Stimulated activated CD8-positive, alpha-beta memory T cell treated with anti-CD3 and anti-CD28 coated beads, Interleukin-7, amount 100 ng/mL, for 24 hours (primary cell): ENCODE results near the gene MCMBP.
"Not testable (repeated sequence)": the region's sequence is repeated elsewhere in the genome, so short reads cannot be mapped to it uniquely, and the experiment has no call there.

Experiments
- DNase-seq: peaks from one replicate; pipeline ENCODE4 v3.0.0-alpha.2; 2020; ENCODE audit warnings: low read depth

The MCMBP gene

DNA sequence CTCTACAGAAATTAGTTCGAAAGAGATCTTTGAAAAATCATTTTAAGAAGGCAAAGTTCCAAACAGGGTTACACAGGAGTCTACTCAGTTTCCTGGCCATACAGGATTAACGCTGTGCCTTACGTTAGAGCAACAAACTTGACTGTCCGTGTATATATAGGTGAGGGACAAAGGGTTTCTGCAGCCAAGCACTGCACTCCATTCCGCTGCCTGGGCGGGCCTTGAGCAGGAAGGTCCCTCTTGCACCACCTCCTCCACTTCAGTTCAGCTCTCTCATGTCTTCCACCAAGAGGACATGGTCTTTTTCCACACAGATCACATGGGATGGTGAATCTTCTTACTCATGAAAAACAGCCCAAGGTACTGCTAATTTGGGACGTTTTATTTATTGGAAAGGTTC is 43.2 kb downstream of the MCMBP start:
- DNase-seq: no peak

- DNase-seq: no peak
Measured at GRCh38 chr10:119827430-119827829, 45.2 kb downstream of the MCMBP start.

GRCh38 chr10:119826771-119827170 is 45.9 kb downstream of the MCMBP start:
- no peak for DNase-seq

DNA sequence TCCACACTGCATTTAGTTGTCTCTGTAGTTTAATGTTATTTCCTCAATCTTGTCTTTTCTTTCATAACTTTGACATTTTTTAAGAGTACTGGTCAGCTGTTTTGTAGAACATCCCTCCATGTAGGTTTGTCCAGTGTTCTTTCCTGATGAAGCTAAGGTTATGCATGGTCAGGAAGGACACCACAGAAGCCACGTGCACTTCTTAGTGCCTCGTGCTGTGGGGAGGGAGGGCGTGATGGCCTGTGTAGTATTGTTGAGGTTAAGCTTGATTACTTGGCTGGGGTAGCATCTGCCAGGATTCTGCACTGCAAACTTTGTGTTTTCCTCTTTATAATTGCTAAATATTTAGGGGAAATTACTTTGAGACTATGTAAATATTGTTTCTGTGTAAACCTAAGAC is 48.3 kb downstream of the MCMBP start:
- no peak for DNase-seq

- no peak for DNase-seq
Measured at GRCh38 chr10:119821182-119821581, 51.5 kb downstream of the MCMBP start.

GRCh38 chr10:119818889-119819270 is 53.8 kb downstream of the MCMBP start:
- no peak for DNase-seq

DNA sequence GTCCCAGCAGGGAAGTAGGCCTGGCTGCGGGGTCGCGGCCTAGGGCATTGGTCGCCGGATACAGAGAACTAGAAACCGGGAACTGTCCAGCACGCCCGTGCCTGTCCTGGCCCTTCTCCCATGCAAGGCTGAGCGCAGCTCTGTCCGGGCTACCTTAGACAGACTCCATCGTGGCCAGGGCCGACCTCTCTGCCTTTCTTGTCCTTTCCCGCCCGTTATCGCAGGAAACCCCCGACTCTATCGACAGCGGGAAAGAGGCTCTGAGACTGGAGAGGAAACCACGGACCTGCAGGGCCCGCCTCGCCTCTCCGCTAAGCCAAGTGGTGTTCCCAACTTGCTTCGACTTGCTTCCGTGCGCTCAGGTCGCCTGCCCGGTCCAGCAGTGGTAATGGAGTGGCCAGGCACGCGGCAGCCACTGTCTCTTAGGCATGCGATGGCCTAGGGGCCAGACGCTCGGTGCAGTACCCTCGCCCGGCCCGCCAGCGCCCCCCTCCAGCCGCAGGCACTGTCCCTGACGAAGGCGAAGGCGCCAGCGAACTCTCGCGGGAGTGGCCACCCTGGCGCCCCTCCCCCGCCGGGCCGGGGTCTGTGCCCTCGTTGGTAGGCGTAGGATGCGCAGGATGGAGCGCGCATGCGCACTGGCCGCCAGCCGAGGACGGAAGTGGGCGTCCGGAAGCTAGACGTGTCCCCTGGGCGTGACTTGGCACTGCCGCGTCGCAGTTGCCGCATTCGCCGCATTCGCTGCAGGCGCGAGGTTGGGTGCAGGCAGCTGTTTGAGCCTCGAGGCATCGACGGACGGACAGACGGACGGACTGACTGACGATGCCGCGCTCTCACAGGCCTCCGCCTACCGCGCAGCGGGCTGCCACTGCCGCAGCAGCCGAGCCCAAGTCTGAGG is 54.4 kb downstream of the MCMBP start:
- no peak for DNase-seq

DNA sequence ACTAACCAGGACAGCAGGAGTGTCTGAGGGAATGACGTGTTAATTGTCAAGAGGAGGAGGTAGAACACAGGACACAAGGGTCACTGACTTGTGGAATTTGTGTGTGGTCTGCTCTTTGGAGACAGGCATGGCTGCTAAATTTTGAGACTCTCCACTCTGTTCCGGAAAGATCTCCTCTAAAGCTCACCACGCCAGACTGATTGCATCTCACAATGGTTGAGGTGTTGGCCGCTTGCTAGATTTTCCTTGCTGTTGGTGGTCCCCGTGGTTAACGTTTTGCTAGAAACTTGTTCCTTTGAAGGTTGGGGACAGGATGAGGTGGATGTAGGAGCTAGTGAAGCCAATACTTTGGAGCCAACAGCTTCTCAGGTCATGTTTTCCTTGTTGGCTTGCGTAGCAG is 57.0 kb downstream of the MCMBP start:
- DNase-seq: no peak

GRCh38 chr10:119812684-119813083 is 60.0 kb downstream of the MCMBP start:
- DNase-seq: no peak

- DNase-seq: no peak
Measured at GRCh38 chr10:119811122-119811521, 61.5 kb downstream of the MCMBP start.

GRCh38 chr10:119807960-119808697 is 64.5 kb downstream of the MCMBP start:
- DNase-seq: no peak

DNA sequence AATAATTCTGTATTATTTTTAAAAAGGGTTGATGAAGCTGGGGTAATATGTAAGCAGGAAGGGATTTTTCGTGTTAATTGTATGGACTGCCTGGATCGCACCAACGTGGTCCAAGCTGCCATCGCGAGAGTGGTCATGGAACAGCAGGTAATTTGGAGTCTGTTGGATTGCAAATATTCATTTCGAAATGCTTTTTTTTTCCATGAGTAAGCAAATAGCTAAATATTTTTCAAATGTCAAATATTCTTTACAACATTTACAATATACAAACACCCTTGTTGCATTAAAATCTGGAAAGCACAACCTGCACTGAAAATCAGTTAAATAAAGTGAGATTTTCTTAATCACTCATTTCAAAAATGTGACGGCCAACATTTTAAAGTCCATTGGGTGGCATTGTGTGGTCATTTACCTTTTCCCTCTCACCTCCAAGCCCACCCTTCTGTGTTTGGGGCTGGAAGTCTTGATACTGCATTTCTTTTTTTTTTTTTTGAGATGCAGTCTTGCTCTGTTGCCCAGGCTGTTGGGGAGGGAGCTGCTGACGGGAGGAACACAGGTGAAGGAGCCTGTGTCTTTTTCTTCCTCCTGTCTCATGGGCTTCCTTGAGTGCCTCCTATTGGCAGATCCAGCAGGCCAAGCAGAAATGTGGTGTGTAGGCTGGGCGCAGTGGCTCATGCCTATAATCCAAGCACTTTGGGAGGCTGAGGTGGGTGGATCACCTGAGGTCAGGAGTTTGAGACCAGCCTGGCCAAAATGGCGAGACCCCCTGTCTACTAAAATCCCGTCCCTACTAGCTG is 66.1 kb downstream of the MCMBP start:
- DNase-seq: no peak

DNA sequence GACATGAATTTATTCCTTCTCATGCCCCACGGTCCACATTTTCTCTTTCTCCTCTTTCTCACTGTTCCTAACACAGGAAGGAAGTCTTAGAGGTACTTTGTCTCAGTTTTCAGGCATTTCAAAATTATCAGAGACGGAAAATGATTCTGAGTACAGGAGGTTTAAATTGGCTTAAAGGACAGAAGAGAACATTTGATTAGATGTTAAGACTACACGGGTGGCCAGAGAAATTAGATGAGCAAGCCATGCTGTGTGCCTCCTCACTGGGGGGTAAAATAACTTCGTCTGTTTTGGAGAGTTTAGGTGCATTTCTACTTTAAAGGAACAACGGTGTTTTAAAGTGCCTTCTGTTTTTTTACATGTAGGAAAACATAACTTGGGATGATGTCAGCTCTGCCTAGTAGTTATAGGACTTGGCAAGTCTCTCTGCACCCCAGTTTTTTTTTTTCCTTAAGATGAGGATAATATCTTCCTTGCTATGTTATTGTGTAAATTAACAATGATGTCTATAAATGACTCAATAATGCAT is 66.9 kb downstream of the MCMBP start:
- DNase-seq: no peak

GRCh38 chr10:119803264-119803663 is 69.4 kb downstream of the MCMBP start:
- DNase-seq: no peak

DNA sequence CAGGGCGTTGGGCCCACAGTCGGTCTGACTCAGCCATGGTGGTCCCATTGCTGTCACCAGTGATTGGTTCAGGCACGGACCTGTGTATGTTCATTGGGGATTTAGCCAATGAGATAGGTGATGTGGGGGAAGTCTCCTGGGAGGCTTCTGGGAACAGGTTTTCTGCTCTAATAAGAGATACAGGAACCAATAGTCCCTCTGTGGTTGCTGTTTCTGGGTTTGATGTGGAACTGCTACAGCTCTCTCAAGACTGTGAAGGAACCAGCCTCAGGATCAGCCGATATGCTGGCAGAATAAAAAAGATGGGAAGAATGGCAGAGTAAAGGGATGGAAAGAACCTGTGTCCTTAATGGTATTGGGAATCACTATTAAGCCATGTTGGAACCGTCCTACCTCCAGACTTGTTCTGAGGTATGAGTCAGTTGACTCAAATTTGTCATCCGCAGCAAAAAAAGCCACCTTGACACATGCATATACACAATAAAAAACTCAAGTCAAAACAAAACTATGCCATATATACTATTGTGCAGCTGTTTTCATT is 70.6 kb downstream of the MCMBP start:
- DNase-seq: no peak

- no peak for DNase-seq
Measured at GRCh38 chr10:119801176-119801575, 71.5 kb downstream of the MCMBP start.

DNA sequence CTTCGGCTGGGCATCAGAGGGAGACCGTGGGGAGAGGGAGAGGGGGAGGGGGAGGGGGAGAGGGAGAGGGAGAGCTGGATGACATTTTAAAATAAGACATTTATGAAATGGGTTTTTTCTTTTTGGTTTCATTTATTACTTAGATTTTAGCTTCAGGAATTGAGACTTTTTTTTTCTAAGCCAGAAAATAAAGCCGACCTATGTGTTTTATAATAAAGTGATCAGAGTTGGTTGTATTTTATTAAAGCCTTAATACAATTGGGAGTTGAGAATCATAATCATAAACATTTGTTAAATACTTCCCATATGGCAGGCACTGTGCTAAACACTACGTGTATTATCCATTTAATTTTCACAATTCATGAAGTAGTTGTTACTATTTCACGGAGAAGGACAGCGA is 76.6 kb downstream of the MCMBP start:
- DNase-seq: no peak

DNA sequence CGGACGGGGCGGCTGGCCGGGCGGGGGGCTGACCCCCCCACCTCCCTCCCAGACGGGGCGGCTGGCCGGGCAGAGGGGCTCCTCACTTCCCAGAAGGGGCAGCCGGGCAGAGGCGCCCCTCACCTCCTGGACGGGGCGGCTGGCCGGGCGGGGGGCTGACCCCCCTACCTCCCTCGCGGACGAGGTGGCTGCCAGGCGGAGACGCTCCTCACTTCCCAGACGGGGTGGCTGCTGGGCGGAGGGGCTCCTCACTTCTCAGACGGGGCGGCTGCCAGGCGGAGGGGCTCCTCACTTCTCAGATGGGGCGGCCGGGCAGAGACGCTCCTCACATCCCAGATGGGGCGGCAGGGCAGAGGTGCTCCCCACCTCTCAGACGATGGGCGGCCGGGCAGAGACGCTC is 77.5 kb downstream of the MCMBP start:
- DNase-seq: not testable (repeated sequence)

DNA sequence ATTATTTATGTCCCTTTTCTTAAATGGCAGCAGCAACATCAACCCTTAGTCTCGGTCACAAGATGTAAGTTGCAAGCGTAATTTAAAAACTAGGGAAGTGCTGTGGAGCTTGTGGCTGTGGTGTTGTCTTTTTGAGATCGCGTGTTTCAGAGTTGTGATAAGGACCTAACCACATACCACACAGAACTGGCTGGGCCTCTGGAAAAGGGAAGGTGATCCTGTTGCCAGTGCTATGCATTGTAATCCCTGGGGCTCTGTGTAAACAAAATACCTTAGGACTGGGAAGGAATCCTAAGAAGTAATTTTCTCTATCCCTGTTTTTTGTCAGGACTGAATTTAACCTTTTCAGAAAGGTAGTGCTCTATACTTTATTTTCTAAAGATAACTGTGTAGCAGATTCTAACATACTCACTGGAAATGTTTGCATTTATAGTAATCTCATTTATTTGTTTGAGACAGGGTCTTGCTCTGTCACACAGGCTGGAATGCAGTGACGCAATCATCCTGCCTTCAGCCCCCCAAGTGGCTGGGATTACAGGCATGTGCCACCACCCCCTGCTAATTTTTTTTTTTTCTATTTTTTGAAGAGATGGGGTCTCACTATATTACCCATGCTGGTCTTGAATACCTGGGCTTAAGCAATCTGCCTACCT is 86.4 kb downstream of the MCMBP start:
- no peak for DNase-seq

DNA sequence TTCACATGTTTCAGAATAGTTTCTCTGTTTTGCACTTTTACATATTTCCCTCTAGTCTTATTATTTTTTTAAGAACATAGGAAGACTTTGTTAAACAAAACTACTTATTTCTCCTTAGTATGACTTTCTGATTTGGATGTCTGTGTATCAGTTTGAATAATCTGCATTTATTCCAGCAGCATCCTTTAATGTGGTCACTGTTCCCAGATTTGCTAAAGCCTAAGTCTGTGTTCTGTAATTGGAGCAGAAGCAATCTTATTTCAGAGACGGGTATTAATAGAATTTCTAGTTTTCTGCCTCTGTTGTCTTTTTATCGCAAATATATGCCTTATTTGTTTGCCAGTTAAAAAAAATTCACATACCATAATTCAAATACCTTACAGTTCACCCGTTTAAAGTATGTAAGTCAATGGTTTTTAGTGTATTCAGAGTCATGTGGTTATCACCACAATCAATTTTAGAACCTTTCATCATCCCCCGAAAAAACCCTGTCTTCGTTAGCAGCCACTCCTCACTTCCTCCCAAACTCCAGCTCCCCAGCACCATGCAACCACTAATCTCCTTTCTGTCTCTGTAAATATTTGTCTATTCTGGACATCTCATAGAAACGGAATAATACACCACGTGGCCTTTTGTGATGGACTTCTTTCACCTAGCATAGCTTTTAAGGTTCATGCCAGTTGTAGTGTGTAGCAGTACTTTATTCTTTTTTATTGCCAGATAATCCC is 88.1 kb downstream of the MCMBP start:
- DNase-seq: no peak

GRCh38 chr10:119783665-119784027 is 89.0 kb downstream of the MCMBP start:
- no peak for DNase-seq
